ENCODE measurements around the gene SLC17A2.
A peak's percentile ranks its signal among the peaks of the same experiment; 100 is the strongest.

SLC17A2 gene

DNA sequence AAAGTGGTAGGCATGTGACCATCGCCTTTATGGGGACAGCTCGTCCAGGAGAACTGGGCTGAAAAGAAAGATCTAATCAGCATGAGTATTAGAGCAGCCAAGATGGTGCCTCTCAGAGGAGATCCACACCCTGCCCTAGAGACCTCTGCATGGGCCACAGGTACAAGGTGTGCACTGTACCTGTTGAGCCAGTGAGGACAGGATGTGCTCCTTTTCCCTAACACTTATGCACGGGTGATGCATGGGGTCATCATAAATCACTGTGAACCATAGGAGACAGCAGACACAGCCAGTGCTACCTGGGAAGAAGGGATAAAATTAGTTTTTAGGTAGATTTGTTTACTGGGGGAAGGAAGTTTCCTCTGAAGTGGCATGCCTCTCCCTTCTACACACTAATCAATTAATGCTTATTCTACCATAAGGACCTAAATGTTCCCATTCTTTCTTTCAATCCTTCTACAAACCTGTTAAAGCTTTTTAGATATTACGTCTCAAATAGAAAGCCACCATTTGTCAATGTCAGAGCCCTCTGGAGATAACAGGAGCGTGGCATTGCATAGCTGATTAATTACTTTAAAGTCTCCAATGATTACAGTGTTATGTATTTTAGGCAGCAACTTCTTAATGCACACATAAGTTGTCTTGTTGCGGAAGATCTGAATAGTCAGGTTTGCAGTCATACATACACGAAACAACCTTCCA is 13.6 kb downstream of the SLC17A2 start:
- DNase-seq: no peak

DNA sequence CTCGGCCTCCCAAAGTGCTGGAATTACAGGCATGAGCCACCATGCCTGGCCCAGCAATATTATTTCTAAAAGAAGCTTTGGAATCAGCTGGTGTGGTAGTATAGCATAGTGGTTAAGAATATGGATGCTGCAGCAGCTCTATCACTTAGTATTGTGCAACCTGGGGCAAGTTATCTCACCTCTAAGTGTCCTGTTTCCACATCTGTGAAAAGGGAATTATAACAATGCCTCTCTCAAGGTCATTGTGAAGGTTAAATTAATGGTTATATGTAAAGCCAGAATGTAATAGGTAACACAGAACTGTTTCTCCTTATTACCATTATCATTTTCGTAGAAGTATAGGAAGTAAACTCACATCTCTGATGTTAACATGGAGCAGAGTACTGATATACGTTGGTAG is 14.2 kb downstream of the SLC17A2 start:
- DNase-seq: no peak

DNA sequence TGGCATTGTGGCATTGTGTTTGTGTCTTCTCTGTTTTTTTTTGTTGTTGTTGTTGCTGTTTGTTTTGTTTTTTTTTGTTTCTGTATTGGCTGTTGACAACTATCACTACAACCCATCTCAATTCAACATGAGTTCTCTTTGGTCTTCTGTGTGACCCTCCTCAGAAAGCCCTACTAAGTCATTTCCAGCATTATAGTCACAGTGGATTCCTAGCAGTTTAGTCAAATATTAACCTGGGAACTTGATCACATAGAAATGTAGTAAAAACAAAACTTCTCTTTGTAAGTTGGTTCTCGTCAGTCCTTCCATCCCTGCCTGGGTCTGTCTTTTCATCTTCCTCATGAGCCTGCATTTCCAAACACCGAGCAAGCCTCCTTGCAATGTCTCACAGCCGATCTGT is 16.8 kb downstream of the SLC17A2 start:
- no peak for DNase-seq

DNA sequence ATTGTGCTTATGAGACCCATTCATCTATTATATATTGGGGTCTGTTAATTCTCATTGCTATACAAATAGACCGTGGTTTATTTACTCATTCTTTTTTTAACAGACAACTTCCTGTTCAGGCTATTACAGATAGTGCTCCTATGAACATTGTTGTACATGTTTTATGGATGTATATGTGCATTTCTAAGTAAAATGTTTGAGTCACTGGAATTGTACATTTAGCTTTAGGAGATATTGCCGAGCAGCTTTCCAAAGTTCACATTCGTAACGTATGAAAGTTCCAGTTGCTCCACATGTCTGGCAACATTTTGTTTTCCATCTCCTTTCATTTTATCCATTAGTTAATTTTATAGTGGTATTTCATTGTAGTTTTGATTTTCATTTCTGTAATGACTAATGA is 19.1 kb downstream of the SLC17A2 start:
- no peak for DNase-seq

DNA sequence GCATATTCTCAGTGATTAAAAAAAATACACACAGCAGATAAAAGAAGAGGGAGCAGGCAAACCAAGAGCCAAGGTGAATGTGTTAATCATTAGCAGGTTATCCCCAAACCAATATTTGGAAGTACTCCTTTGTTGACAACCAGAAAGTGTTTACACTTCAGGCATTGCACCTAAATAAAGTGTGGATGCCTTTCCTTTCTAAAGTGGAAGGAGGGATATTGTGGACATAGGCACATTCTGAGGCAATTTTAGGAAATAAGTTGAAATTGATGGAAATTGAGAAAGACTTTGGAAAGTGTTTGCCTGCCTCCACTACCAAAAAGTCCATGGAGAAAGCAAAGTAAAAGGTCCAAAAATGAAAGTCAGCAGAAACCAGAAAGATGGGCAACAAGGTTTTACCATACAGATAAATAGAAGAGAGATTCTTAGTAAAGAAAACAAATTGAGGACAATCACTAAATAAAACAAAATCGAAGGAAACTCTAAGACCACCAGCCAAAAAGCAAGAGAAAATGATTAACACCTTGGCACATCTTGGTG is 22.9 kb downstream of the SLC17A2 start:
- DNase-seq: no peak

DNA sequence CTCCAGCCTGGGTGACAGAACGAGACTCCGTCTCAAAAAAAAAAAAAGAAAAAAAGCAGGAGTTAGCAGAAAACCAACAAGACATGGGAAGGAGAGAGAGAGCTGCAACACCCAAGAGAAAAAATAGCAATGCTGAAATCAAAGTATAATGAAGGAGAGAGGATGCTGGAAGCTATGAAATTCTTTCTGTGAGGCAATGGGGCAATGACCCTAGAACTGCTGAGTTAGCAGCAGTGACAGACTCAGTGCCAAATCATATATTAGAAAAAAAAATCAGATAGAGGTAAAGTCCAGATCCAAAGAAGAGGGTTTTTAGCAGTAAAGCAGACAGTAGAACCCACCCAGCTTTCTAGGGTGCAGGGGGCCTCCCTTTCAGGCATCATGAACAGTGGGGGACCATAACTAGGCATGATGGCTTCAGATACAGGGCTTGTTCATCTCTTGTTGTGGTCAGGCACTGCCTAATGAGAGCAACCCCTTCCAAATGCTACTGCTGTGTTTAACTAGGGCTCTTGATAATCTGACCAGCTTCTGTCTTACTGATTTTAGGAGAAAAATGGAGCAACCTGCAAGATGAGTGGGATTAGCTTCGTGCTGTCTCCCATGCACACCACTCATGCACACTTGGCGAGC is 26.9 kb downstream of the SLC17A2 start:
- no peak for DNase-seq

DNA sequence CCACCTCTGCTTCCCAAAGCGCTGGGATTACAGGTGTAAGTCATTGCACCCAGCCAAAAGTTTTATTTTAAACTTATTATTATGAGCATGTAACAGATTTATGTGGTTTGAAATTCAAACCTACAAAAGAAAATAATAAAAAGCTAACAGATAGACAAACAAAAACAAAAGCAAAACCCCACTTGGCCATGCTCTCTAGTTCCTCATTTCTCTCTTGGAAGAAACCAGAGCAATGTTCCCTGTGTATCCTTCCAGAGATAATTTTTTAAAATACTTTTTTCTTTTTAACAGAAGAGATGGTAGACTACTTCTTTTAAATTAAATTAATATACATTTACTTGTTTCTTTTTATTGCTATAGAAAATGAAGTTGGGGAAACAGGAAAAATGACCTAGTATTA is 28.4 kb downstream of the SLC17A2 start:
- no peak for DNase-seq

DNA sequence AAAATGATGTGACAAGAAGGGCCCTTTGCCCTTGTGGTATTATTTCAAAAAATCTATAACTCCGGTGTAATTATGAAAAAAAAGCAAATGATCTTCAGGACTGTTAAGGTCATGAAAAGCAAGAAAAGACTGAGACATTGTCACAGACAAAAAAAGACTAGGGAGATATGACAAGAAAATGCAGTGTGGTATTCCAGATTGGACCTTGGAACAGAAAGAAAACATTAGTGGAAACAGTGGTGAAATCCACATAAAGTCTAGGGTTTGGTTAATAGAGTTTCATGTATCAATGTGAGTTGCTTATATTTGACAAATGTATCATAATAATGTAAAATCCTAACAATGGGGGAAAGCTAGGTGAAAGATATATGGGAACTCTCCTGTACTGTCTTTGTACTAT is 29.6 kb downstream of the SLC17A2 start:
- no peak for DNase-seq

DNA sequence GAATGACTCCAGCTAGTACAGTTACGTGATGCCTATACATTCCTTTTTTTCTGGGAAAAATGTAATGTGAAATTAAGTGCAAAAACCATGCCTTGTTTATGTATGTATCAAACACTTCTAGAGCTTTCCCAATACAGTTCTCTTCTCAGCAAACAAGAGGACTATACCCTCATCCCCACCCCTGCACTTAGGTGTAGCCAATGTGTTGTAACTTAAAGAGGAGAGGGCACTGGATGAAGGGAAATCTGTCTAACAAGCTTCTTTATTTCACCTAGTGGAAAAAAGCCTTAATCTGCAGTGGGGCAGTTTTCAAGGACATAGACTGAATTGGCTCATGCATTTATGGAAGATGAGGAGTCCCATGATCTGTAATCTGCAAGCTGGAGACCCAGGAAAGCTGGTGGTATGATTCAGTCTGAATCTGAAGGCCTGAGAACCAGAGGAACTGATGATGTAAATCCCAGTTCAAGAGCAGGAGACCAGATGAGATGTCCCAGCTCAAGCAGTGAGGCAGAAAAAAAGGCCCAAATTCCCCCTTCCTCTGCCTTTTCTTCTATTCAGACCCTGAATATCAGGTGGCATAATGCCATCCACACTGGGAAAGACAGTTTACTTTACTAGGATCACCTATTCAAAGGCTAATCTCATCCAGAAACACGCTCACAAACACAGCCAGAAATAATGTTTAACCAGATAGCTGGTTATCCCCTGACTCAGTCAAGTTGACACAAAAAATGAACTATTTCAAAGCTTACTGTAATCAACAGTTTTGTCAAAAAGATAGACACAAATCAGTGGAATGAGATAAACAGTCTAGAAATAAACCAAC is 30.7 kb downstream of the SLC17A2 start:
- peak; percentile 0 for DNase-seq

DNA sequence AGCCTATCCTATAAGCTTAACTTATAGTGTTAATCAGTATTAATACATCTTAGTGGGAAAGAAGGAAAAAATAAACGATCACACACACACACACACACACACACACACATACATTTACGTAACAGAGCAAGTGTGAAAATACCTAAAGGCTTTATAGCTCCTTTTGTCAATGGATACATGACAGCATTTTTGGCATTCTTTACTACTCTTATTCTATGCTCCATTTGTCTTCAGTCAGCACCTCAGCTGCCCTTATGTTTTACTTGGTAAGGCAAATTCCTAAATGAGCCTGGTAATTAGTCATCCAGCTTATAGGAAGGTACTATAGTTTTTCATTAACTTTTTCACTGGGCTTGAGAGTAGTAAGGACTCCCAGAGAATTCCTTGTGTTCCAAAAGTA is 31.4 kb downstream of the SLC17A2 start:
- no peak for DNase-seq

DNA sequence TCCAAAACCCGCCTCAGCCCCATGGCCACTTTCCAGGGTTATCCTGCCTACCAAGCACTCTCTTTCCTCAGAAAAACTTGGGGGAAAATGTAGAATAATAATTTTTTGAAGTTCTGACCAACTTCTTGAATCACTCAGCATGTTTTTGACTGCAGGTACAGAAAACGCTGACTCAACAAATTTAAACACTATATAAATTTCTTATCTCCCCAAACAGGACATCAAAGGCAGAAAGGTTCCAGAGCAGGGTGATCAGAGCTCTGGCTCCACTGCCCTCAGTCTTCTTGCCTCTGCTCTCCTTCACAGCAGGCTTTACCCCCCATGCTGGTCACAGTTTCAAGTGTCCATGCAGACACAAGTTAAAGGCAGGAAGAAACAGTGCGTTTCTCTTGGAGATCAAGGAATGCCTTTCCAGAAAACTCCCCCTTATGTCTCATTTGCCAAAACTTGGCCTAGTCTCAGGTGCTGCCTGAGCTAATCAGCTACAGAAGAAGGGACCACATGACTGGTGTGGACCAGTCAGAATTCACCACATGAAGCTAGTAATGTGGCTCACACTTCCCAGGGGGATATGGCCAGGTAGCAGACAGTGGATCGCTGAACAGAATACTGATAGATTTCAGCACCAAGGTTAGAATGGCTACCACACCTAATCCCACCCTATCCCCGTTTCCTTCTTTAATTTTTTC is 32.1 kb downstream of the SLC17A2 start:
- DNase-seq: no peak

DNA sequence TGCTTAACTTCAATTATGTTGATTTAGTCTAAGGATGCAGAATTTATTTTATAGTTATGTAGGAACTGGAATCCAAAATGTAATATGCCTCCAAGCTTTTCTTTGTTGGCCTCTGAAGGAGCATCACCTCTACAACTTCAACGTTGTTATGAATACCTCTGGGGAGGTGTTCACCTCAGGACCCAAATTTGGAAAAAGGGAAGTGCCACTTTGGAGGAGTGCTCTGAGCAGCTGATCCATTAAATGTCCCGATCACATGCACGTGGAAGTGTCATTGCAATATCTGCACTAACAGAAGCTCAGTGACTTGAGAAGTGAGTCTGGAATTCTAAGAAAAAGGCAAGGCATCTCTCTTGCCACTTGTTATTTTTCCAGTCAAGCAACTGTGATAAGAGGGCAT is 34.2 kb downstream of the SLC17A2 start:
- DNase-seq: no peak

DNA sequence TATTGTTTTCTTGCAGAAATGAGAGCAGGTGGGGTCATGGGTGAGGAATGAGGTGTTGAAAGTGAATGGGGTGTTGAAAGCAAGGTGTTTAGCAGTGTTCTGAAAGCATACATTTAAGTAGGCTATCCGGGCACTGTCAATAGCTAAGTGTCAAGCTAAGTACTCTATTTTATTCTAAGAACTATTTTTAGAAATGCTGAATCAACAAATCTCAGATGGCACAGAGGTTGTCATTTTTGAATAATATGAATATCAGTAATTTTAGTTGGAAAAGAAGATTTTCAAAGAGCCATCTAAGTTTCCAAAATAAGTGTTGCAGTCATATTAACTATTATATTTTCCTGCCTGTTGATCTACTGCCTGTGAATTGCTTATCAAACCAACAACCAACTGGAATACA is 34.7 kb downstream of the SLC17A2 start:
- DNase-seq: no peak

DNA sequence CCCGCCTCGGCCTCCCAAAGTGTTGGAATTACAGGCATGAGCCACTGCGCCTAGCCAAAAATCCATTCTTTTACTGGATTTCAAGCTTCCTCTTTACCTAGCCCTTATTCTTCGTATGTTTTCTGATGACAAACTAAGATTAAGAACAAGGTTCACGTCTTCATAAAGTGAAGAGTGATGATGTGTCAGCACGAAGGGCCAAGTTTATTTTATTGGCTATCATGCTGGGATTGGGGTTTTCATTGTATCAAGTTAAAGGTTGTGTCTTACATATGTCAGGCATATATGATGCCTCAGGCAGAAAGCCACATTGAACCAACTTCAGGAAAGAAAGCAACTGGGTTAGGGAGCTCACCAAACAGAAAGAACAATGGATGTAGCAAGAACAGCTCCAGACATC is 36.7 kb downstream of the SLC17A2 start:
- no peak for DNase-seq

DNA sequence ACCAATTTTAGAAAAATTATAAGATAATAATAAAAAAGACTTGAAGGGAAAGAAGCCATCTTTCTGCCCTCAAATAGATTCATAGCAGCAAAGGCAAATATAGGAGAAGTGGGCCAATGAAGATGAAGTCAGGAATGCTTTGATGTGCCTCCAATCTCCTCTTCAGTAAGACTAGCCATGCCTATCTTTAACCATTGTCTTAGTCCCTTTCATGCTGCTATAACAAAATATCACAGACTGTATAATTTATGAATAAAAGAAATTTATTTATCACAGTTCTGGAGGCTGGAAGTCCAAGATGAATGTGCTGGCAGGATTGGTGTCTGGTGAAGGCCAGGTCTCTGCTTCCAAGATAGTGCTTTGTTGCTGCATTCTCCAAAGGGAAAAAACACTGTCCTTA is 37.6 kb downstream of the SLC17A2 start:
- no peak for DNase-seq

DNA sequence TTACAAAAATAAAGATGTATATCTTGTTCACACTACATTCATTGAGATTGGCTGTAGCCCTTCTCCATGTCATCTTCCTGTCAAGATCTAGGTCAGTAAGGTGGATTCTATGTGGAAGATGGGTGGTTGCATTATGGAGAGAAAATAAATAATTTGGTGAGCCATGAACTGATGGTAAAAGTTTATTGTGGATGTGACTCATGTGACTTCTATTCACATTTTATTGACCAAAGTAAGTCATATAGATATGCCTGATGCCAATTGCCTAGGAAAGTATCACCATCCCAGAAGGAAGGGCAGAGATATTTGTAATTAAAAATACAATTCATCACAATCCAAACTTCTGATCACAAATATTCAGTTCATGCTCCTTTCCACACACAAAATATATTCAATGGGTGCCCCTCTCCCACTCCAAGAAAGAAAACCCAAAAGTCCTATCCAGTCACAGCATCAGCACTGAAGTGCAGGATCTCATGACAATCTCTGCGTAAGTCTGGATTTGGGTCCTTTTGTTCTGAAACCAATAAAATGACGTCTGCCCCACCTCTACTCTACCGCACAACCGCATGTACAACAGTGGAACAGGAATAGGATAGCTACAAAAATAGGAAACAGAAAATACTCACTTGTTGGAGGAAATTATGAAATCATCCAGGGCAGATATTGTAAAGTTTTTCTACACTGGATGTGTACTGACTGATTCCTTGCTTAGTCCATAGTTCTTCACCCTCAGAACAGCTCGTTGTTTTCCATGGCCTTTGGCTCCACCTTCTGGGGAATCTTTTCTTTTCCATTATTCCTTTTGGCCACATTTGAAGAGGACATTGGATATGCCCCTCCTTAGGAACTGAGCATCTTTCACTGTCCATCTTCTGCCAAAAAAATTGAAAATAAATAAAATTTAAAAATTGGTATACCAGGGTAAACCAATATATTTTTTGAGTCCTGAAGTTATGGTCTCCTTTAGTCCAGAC is 40.3 kb downstream of the SLC17A2 start:
- peak; percentile 60 for DNase-seq

DNA sequence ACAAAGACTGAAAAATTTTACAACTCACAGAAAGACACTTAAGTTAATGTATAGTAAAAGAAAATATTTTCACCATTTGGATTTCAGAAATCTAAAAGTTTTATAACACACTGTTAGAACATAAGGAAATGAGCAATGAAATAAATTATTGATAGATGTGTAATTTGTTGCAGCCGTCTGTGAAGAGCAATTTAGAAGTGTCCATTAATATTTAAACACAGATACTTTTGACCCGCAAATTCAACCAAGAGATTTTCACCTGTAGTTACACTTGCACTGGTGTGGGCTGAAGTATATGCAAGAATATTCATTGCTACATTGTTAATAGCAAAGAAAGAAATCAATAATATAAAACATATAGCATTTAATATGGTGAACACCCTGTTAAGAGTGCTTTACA is 41.9 kb downstream of the SLC17A2 start:
- no peak for DNase-seq

DNA sequence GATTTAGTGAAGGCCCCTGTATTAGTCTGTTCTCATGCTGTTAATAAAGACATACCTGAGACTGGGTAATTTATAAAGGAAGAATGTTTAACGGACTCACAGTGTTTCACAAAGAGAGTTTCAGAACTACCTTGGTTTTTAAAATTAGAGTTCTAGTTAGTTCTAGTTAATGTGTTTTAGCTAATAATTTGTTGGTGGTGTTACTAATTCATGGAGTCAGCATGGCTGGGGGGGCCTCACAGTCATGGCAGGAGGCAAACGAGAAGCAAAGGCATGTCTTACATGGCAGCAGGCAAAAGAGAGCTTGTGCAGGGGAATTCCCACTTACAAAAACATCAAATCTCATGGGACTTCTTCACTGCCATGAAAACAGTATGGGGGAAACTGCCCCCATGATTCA is 44.4 kb downstream of the SLC17A2 start:
- no peak for DNase-seq

DNA sequence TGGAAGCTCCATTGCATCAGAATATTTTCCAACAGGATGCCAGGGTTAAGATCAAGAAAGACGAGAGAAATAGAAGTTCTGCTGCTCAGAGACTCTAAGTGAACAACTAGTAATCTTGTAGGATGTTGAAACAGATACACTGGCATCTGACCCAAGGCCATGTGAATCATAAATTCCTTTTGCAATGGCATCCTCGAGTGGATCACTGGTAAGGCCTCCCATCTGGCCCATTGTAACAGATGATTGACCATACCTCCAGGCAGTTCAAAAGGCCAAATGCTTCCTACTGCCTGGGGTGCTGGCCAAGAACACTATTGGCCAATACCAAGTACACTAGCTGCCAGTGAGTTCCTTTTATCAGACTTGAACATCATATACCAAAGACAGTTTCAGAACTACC is 46.5 kb downstream of the SLC17A2 start:
- DNase-seq: no peak

DNA sequence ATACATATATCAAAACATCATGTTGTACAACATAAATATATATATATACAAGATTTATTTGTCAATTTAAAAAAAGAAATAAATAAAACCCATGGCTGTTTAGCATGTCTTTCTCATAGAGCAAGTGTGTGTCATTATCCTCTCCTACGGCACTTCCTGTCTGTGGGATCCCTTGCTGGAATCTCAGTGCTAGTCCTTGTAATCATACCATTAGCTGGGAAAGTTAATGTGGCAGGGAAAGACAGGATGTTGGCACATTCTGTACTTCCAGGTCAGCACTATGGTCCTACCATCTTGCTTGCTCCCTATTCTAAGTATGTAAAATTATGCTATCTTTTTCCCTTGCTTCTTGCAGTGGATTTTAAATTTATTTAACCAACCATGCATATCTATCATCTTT is 47.0 kb downstream of the SLC17A2 start:
- DNase-seq: no peak

DNA sequence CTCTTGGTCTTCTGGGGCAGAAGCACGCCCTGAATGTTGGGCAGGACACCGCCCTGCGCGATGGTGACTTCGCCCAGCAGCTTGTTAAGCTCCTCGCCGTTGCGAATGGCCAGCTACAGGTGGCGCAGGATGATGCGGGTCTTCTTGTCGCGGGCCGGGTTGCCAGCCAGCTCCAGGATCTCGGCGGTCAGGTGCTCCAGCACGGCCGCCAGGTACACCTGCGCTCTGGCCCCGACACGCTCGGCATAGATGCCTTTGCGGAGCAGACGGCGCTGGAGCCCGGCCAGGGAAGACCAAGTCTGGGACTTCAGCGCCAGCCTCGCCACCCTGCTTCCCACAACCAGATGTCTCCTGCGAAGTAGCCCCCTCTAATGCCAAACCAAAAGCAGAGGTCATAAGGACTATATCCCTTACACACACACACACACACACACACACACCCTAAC is 48.4 kb downstream of the SLC17A2 start:
- no peak for DNase-seq

DNA sequence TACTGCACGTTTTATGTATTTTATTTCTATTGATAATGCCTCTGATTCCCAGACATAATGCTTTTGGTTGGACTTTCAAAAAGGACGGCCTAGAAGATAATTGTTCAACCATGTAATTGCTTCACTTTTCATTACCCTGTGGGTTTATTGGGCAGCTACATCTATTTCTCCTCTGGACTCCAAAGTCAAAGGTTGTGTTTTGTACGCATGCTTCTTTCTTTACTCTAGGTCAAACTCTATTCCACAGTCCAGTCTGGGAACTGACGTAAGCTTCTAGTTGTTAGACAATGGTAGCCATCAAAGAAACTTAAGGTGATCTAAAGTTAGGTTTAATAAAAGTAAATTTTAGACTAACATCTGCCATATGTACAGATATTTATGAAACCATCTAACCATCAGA is 49.9 kb downstream of the SLC17A2 start:
- DNase-seq: no peak
